A673 (cell line): ENCODE measurements around the gene ADSL. TPM values are rescaled to one million over a fixed set of nuclear protein-coding genes. Genes with fewer than 3 reads are reported as not detected.
A peak's percentile ranks its signal among the peaks of the same experiment; 100 is the strongest.

ENCODE experiments used
- BruUV-seq: library from RNA; stranded (reverse); fragments of 400-500 nt; replicated peaks from 2 replicates; lab custom pipeline; 2021; lab: Mats Ljungman, UMichigan
- CTCF ChIA-PET: fragments of 300-600 bp; sonication (Branson Sonifier 250); formaldehyde crosslinking; loops from one replicate; lab custom pipeline; 2022; ENCODE audit warnings: antibody characterized with exemption; lab: Charles Lee
- POLR2A ChIA-PET: fragments of 300-600 bp; sonication (Branson Sonifier 250); formaldehyde crosslinking; loops from one replicate; lab custom pipeline; 2022; ENCODE audit warnings: antibody characterized with exemption; ENCODE audit not compliant: low non-redundant PET; lab: Charles Lee
- DNase-seq: peaks from one replicate; pipeline ENCODE4 v3.0.0-alpha.2; 2015; ENCODE audit warnings: low spot score
- H3K27ac ChIP-seq: fragments of 200-600 bp; sonication (generic); 2 replicates; pipeline ENCODE4 v1.5.1; 2016; ENCODE audit warnings: mixed run types, low read depth, mild to moderate bottlenecking, mixed read lengths, antibody characterized with exemption, low read length; ENCODE audit not compliant: poor library complexity, severe bottlenecking
- H3K27me3 ChIP-seq: fragments of 200-600 bp; sonication (generic); replicated peaks from 2 replicates; pipeline ENCODE4 v1.6.1; 2017; ENCODE audit warnings: mixed run types, low read depth, mild to moderate bottlenecking, mixed read lengths, antibody characterized with exemption, low read length; ENCODE audit not compliant: insufficient read depth, poor library complexity
- H3K36me3 ChIP-seq: fragments of 200-600 bp; sonication (generic); 2 replicates; pipeline ENCODE4 v1.6.1; 2016; ENCODE audit warnings: mixed run types, mild to moderate bottlenecking, mixed read lengths, antibody characterized with exemption, low read length; ENCODE audit not compliant: insufficient read depth, poor library complexity, severe bottlenecking
- H3K4me1 ChIP-seq: fragments of 200-600 bp; sonication (generic); 2 replicates; pipeline ENCODE4 v1.6.1; 2017; ENCODE audit warnings: mixed run types, mild to moderate bottlenecking, mixed read lengths, antibody characterized with exemption, low read length; ENCODE audit not compliant: insufficient read depth, poor library complexity, severe bottlenecking
- H3K4me3 ChIP-seq: fragments of 200-600 bp; sonication (generic); 2 replicates; pipeline ENCODE4 v1.5.1; 2016; ENCODE audit warnings: low read depth, mixed run types, mild to moderate bottlenecking, mixed read lengths, low read length; ENCODE audit not compliant: poor library complexity, severe bottlenecking
- H3K9me3 ChIP-seq: fragments of 200-600 bp; sonication (generic); 2 replicates; pipeline ENCODE4 v1.6.1; 2016; ENCODE audit warnings: mixed run types, low read depth, mild to moderate bottlenecking, mixed read lengths, antibody characterized with exemption, low read length; ENCODE audit not compliant: poor library complexity, severe bottlenecking
- EZH2 ChIP-seq: fragments of 200-600 bp; sonication (generic); IDR thresholded peaks from 2 replicates; pipeline ENCODE4 v1.6.1; 2017; ENCODE audit warnings: borderline replicate concordance, low read depth, mild to moderate bottlenecking, mixed read lengths, antibody characterized with exemption, low read length; ENCODE audit not compliant: poor library complexity, severe bottlenecking
- intact Hi-C: fragments of 100-400 bp; cut with micrococcal nuclease; formaldehyde crosslinking; loops from one replicate; pipeline ENCODE4 v1.10.0; 2022; ENCODE audit not compliant: unreplicated experiment
- total RNA-seq: library from RNA; stranded (reverse); gene quantifications from 2 replicates; pipeline ENCODE4 v1.2.3, GENCODE V29; 2021
- TF ChIP-seq, protein P1 (sequence below): fragments of 300-800, 200-600 bp; sonication (generic); conservative IDR thresholded peaks from 2 replicates; pipeline ENCODE4 v1.5.1; 2017; ENCODE audit warnings: low read depth, mild to moderate bottlenecking, antibody characterized with exemption, low read length, moderate library complexity, mixed read lengths

Gene ADSL
- total RNA-seq, 1 experiment from 2014 or later, result 133 TPM

DNA sequence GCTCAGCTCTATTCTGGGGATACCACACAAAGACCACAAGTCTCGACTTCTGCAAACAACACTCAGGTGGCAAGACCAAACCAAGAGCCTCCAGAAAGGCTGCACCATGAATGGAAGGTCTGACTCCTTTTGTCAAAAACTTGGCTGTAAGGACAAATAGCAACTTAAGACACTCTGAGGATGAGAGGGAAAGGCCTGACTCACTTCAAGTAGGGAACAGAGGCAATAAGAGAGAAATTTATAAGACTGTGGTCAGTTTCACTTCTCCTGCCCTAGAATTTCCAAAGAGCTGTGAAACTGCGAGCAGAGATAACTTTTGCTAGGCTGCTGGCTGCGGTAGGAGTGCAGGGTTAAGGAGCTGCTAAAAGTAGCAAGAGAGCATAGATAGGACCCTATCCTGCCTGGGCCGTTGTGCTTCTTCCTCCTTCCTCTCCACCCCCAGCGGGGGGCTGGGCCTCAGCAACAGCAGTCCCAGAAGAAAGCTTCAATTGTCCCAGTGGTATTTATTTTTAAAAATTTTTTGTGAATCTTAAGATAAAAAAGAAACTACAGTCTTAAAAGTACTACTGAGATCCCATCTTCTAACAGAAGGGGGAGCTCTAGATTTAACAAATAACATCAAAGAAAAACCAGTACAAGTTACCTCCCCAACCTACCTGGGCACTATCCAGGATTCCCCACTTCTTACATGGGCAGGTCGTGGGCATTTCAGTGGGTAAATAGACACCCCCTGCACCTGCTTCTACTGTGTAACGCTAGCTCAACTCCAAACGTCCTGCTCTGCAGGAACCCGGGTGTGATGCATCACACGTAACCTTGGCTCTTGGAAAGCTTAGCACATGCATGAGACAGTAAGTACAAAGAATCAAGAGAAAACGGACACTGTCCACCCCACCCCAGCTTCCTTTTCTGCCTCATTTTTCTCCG lies 90.5 kb downstream of the ADSL start:
- TF ChIP-seq EZH2, result no peak
- TF ChIP-seq, protein P1, sequence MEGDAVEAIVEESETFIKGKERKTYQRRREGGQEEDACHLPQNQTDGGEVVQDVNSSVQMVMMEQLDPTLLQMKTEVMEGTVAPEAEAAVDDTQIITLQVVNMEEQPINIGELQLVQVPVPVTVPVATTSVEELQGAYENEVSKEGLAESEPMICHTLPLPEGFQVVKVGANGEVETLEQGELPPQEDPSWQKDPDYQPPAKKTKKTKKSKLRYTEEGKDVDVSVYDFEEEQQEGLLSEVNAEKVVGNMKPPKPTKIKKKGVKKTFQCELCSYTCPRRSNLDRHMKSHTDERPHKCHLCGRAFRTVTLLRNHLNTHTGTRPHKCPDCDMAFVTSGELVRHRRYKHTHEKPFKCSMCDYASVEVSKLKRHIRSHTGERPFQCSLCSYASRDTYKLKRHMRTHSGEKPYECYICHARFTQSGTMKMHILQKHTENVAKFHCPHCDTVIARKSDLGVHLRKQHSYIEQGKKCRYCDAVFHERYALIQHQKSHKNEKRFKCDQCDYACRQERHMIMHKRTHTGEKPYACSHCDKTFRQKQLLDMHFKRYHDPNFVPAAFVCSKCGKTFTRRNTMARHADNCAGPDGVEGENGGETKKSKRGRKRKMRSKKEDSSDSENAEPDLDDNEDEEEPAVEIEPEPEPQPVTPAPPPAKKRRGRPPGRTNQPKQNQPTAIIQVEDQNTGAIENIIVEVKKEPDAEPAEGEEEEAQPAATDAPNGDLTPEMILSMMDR, result peak; percentile 80
- H3K27ac ChIP-seq, result no peak overlapping the region
- intact Hi-C loops, result loop anchor here (1.0 to 5.0 kb wide), 3 partner anchors 51 to 461 kb away; no protein-coding TSS in a partner anchor
- POLR2A ChIA-PET, result no interaction called here
- no peak overlapping the region for H3K4me3 ChIP-seq
- no TSS peak for BruUV-seq
- peaks cover 6% of the 10 kb centered on the region for H3K4me1 ChIP-seq
- no peaks in the 10 kb centered on the region for H3K36me3 ChIP-seq
- H3K27me3 ChIP-seq, result no peaks in the 10 kb centered on the region
- H3K9me3 ChIP-seq, result no peaks in the 10 kb centered on the region
- CTCF ChIA-PET, result interaction anchor here (0.5 to 1.8 kb wide), 18 partner anchors 12 to 883 kb away, joined by 3 to 13 read pairs (median 3); no protein-coding TSS in a partner anchor
- DNase-seq, result peak; percentile 50

Other genes with a start within 250 kb of the ADSL start
- 52.2 and 56.6 TPM in 2 replicates for gene TNRC6B, start 168.6 kb upstream of the ADSL start, total RNA-seq
- 91.1 and 96.1 TPM in 2 replicates for gene SGSM3, start 24.1 kb downstream of the ADSL start, total RNA-seq